ENCODE measurements around the gene PLD1.

The PLD1 gene

GRCh38 chr3:171755656-171756055, 54.6 kb downstream of the PLD1 start:
- DNase-seq (ENCODE audit: low read depth), result no peak
- TF ChIP-seq, protein P1, sequence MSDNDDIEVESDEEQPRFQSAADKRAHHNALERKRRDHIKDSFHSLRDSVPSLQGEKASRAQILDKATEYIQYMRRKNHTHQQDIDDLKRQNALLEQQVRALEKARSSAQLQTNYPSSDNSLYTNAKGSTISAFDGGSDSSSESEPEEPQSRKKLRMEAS (IDR thresholded peaks at IDR 0.05; ENCODE audit: low read depth, low read length), result no peak
- no peak for TF ChIP-seq POLR2A (IDR thresholded peaks at IDR 0.05; ENCODE audit: extremely low read depth, insufficient read length)
- no peak overlapping the region for H3K4me3 ChIP-seq (ENCODE audit: low read depth, low read length)

- peak; percentile 56 for DNase-seq (ENCODE audit: low read depth)
- TF ChIP-seq, protein P2, sequence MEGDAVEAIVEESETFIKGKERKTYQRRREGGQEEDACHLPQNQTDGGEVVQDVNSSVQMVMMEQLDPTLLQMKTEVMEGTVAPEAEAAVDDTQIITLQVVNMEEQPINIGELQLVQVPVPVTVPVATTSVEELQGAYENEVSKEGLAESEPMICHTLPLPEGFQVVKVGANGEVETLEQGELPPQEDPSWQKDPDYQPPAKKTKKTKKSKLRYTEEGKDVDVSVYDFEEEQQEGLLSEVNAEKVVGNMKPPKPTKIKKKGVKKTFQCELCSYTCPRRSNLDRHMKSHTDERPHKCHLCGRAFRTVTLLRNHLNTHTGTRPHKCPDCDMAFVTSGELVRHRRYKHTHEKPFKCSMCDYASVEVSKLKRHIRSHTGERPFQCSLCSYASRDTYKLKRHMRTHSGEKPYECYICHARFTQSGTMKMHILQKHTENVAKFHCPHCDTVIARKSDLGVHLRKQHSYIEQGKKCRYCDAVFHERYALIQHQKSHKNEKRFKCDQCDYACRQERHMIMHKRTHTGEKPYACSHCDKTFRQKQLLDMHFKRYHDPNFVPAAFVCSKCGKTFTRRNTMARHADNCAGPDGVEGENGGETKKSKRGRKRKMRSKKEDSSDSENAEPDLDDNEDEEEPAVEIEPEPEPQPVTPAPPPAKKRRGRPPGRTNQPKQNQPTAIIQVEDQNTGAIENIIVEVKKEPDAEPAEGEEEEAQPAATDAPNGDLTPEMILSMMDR (IDR thresholded peaks at IDR 0.05; ENCODE audit: low read depth, low read length), result no peak
- no peak for TF ChIP-seq MYC (IDR thresholded peaks at IDR 0.05; ENCODE audit: low read depth, low read length)
- TF ChIP-seq, protein P1 (IDR thresholded peaks at IDR 0.05; ENCODE audit: low read depth, low read length), result no peak
- no peak for TF ChIP-seq POLR2A (IDR thresholded peaks at IDR 0.05; ENCODE audit: extremely low read depth, insufficient read length)
- H3K4me3 ChIP-seq (ENCODE audit: low read depth, low read length), result no peak overlapping the region
Measured at GRCh38 chr3:171755015-171755589, 55.2 kb downstream of the PLD1 start.

DNA sequence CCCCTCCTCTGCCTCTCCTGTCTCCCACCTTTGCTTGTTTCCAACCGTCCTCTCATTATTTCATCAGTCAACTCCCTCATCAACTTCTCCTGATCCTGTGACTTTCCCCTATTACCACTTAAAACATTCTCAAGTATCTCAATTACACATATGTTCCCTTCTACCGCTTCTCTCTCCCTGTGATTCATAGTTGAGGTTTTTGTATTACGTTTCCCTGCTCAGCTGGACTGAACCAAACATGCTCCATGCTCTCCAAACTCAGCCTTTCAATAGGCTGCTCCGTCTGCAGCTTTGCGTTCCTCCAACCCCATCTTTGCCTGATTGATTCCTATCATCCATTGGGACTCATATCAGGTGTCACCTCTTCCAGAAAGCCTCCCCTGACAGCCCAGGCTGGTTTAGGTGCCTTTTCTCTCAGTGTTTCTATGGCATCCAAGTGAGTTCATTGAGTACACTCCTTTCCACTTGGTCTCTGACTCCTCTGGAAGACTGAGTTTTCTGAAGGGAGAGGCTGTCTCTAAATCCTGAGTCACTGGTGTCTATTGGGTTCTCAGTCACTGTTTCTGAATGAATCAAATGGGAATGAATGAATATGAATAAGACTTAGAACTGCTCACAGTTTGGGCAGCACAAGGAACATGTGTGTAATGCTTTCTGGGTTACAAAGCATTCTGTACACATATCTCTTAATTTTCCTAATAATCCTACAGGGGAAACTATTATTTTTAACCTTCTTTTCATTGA, 56.4 kb downstream of the PLD1 start:
- TF ChIP-seq MYC (IDR thresholded peaks at IDR 0.05; ENCODE audit: low read depth, low read length) (no peak), POLR2A (IDR thresholded peaks at IDR 0.05; ENCODE audit: extremely low read depth, insufficient read length) (no peak)
- TF ChIP-seq, protein P1 (IDR thresholded peaks at IDR 0.05; ENCODE audit: low read depth, low read length), result no peak
- TF ChIP-seq, protein P2 (IDR thresholded peaks at IDR 0.05; ENCODE audit: low read depth, low read length), result no peak
- no peak overlapping the region for H3K4me3 ChIP-seq (ENCODE audit: low read depth, low read length)
- DNase-seq (ENCODE audit: low read depth), result no peak

DNA sequence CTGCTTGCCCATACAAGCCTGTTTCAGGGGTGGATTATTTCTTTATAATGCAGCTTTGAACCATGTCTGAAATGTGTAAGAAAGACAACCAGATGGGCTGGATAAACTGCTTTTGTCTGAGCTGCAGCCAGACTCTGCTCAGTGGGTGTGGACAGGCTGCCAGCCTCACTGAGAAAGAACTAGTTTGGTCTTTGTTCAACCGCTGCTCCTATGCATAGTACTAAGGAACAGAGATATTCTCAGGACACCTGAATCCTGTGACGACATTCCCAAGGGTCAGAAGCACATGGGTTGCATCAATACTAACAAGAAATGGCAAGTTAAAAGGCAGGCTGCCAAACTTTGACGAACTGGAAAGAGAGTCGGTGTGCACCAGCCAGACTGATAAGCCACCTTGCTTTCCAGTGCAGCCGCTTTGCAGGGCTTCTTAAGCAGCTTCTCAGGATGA, 57.2 kb downstream of the PLD1 start:
- DNase-seq (ENCODE audit: low read depth), result no peak
- H3K4me3 ChIP-seq (ENCODE audit: low read depth, low read length), result no peak overlapping the region
- TF ChIP-seq, protein P1 (IDR thresholded peaks at IDR 0.05; ENCODE audit: low read depth, low read length), result no peak
- TF ChIP-seq MYC (IDR thresholded peaks at IDR 0.05; ENCODE audit: low read depth, low read length) (no peak), POLR2A (IDR thresholded peaks at IDR 0.05; ENCODE audit: extremely low read depth, insufficient read length) (no peak)
- TF ChIP-seq, protein P2 (IDR thresholded peaks at IDR 0.05; ENCODE audit: low read depth, low read length), result no peak

DNA sequence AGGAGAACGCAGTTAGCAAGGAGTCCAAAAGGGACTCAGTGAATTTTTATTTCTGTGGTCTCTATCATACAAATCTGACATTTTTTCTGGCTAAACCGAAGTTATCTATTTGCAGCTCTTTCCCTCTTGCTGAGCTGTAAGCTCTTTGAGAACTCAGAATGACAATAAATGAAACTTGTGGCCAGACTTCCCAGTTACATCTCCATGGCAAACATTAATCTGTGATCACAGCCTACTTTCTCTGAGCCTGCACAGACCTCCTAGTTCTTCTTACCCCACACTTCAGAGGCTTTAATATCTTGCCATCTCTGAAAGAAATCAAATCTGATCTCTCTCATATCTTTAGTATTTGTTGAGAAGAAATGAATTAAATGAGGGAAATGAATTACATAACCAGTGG, 58.0 kb downstream of the PLD1 start:
- TF ChIP-seq POLR2A (IDR thresholded peaks at IDR 0.05; ENCODE audit: extremely low read depth, insufficient read length) (no peak), MYC (IDR thresholded peaks at IDR 0.05; ENCODE audit: low read depth, low read length) (no peak)
- TF ChIP-seq, protein P1 (IDR thresholded peaks at IDR 0.05; ENCODE audit: low read depth, low read length), result no peak
- TF ChIP-seq, protein P2 (IDR thresholded peaks at IDR 0.05; ENCODE audit: low read depth, low read length), result no peak
- no peak for DNase-seq (ENCODE audit: low read depth)
- no peak overlapping the region for H3K4me3 ChIP-seq (ENCODE audit: low read depth, low read length)

- no peak for TF ChIP-seq MYC (IDR thresholded peaks at IDR 0.05; ENCODE audit: low read depth, low read length)
- TF ChIP-seq, protein P2 (IDR thresholded peaks at IDR 0.05; ENCODE audit: low read depth, low read length), result no peak
- TF ChIP-seq, protein P1 (IDR thresholded peaks at IDR 0.05; ENCODE audit: low read depth, low read length), result no peak
- no peak for TF ChIP-seq POLR2A (IDR thresholded peaks at IDR 0.05; ENCODE audit: extremely low read depth, insufficient read length)
- no peak for DNase-seq (ENCODE audit: low read depth)
- H3K4me3 ChIP-seq (ENCODE audit: low read depth, low read length), result no peak overlapping the region
Measured at GRCh38 chr3:171749124-171749523, 61.2 kb downstream of the PLD1 start.

All from NB4 (cell line).